IMR-90 (cell line): ENCODE measurements around the gene PITPNM1. TPM values are rescaled to one million over a fixed set of nuclear protein-coding genes. Genes with fewer than 3 reads are reported as not detected.
"Not testable (repeated sequence)": the region's sequence is repeated elsewhere in the genome, so short reads cannot be mapped to it uniquely, and the experiment has no call there.

Experiments
- ATAC-seq: fragments of 200-7000 bp; cut with Tn5 transposase; 2 replicates; pipeline ENCODE4 v1.9.1; 2020; ENCODE audit warnings: low read depth, mild to moderate bottlenecking, moderate library complexity
- BruUV-seq: library from RNA; stranded (reverse); fragments of 400-500 nt; replicated peaks from 2 replicates; lab custom pipeline; 2021; lab: Mats Ljungman, UMichigan
- CTCF ChIA-PET: fragments of 300-600 bp; formaldehyde crosslinking; extraction: SDS; loops from one replicate; lab custom pipeline; 2021; ENCODE audit warnings: antibody characterized with exemption; lab: Yijun Ruan, JAX
- POLR2A ChIA-PET: fragments of 300-600 bp; sonication (Branson Sonifier 250); formaldehyde crosslinking; loops from one replicate; lab custom pipeline; 2022; ENCODE audit warnings: antibody characterized with exemption; ENCODE audit not compliant: unreplicated experiment; lab: Charles Lee
- DNase-seq: peaks from one replicate; pipeline ENCODE4 v3.0.0; 2013
- H2AFZ ChIP-seq: replicated peaks from 2 replicates; pipeline ENCODE3; 2013; ENCODE audit warnings: low read length, mild to moderate bottlenecking; ENCODE audit not compliant: poor library complexity
- H2AK5ac ChIP-seq: 2 replicates; pipeline ENCODE4 v1.6.1; 2013; ENCODE audit warnings: low read depth, low read length, inconsistent platforms
- H2AK9ac ChIP-seq: replicated peaks from 2 replicates; pipeline ENCODE3; 2013; ENCODE audit warnings: mild to moderate bottlenecking, low read depth, low read length, moderate library complexity; ENCODE audit not compliant: poor library complexity
- H2BK120ac ChIP-seq: 2 replicates; pipeline ENCODE4 v1.6.1; 2013; ENCODE audit warnings: low read depth, low read length, inconsistent platforms
- H2BK15ac ChIP-seq: 3 replicates; pipeline ENCODE4 v1.6.1; 2013; ENCODE audit warnings: low read depth, low read length, inconsistent platforms
- H2BK20ac ChIP-seq: 2 replicates; pipeline ENCODE4 v1.6.1; 2013; ENCODE audit warnings: low read depth, mild to moderate bottlenecking, inconsistent platforms, low read length, moderate library complexity
- H2BK5ac ChIP-seq: 2 replicates; pipeline ENCODE4 v1.6.1; 2013; ENCODE audit warnings: mild to moderate bottlenecking, low read depth, low read length, inconsistent platforms; ENCODE audit not compliant: poor library complexity, severe bottlenecking
- H3K14ac ChIP-seq: replicated peaks from 2 replicates; pipeline ENCODE4 v1.6.1; 2013; ENCODE audit warnings: low read depth, low read length, inconsistent platforms
- H3K18ac ChIP-seq: 2 replicates; pipeline ENCODE4 v1.6.1; 2013; ENCODE audit warnings: low read depth, low read length, control low read depth
- H3K23ac ChIP-seq: 2 replicates; pipeline ENCODE4 v1.6.1; 2013; ENCODE audit warnings: low read depth, low read length, inconsistent platforms
- H3K27ac ChIP-seq: 2 replicates; pipeline ENCODE4 v1.5.1; 2013; ENCODE audit warnings: mild to moderate bottlenecking, control low read depth, low read length; ENCODE audit not compliant: insufficient read depth
- H3K27me3 ChIP-seq: 2 replicates; pipeline ENCODE4 v1.6.1; 2013; ENCODE audit warnings: low read length; ENCODE audit not compliant: control insufficient read depth, insufficient read depth
- H3K36me3 ChIP-seq: 2 replicates; pipeline ENCODE4 v1.6.1; 2013; ENCODE audit warnings: low read length, mixed read lengths; ENCODE audit not compliant: control insufficient read depth, insufficient read depth
- H3K4ac ChIP-seq: 2 replicates; pipeline ENCODE4 v1.6.1; 2013; ENCODE audit warnings: low read depth, low read length, inconsistent platforms
- H3K4me1 ChIP-seq: 2 replicates; pipeline ENCODE4 v1.6.1; 2013; ENCODE audit warnings: low read length, mixed read lengths; ENCODE audit not compliant: control insufficient read depth, insufficient read depth
- H3K4me2 ChIP-seq: 2 replicates; pipeline ENCODE4 v1.6.1; 2013; ENCODE audit warnings: low read depth, mild to moderate bottlenecking, control low read depth, low read length, moderate library complexity
- H3K4me3 ChIP-seq: 2 replicates; pipeline ENCODE4 v1.5.1; 2013; ENCODE audit warnings: low read depth, mild to moderate bottlenecking, control low read depth, low read length, moderate library complexity; ENCODE audit not compliant: insufficient read depth
- H3K56ac ChIP-seq: 2 replicates; pipeline ENCODE4 v1.6.1; 2013; ENCODE audit warnings: low read length, inconsistent platforms; ENCODE audit not compliant: insufficient read depth; ENCODE audit errors: extremely low read depth
- H3K79me1 ChIP-seq, 2 experiments: 2 replicates each; pipeline ENCODE4 v1.6.1; 2013; ENCODE audit warnings: low read length in 2 of 2, inconsistent platforms in 1 of 2, low read depth in 1 of 2
- H3K9ac ChIP-seq: 2 replicates; pipeline ENCODE4 v1.6.1; 2013; ENCODE audit warnings: low read depth, low read length, control low read depth
- H3K9me1 ChIP-seq: 2 replicates; pipeline ENCODE4 v1.6.1; 2013; ENCODE audit warnings: low read length, inconsistent platforms; ENCODE audit not compliant: insufficient read depth
- H3K9me3 ChIP-seq: 2 replicates; pipeline ENCODE4 v1.6.1; 2013; ENCODE audit warnings: low read length; ENCODE audit not compliant: control insufficient read depth, insufficient read depth
- H4K20me1 ChIP-seq: 2 replicates; pipeline ENCODE4 v1.6.1; 2013; ENCODE audit warnings: low read length, inconsistent platforms; ENCODE audit not compliant: insufficient read depth
- H4K5ac ChIP-seq: 2 replicates; pipeline ENCODE4 v1.6.1; 2013; ENCODE audit warnings: mild to moderate bottlenecking, low read depth, low read length, control low read depth
- H4K8ac ChIP-seq, 2 experiments: 2 replicates each; pipeline ENCODE4 v1.6.1; 2013; ENCODE audit warnings: low read depth in 2 of 2, low read length in 2 of 2, control low read depth in 1 of 2, inconsistent platforms in 1 of 2
- H4K91ac ChIP-seq: 2 replicates; pipeline ENCODE4 v1.6.1; 2013; ENCODE audit warnings: low read depth, low read length, inconsistent platforms; ENCODE audit not compliant: insufficient read depth
- WGBS, 2 experiments: methylation state at CpG; one replicate each; pipeline versions ENCODE4 v1.1.5 to v1.1.7; 2013; ENCODE audit warnings: missing lambda C conversion rate in 2 of 2; ENCODE audit not compliant: insufficient read length in 1 of 2; ENCODE audit errors: extremely low coverage in 2 of 2; 5-methylcytosine and 5-hydroxymethylcytosine counted together
- dilution Hi-C: fragments of 300-500 bp; cut with HindIII; formaldehyde crosslinking; loops from one replicate; pipeline ENCODE4 v1.14.3; 2018; ENCODE audit warnings: low sequenced_read_pairs; ENCODE audit not compliant: unreplicated experiment
- in situ Hi-C: fragments of 300-500 bp; cut with MboI; formaldehyde crosslinking; loops from 3 replicates; pipeline ENCODE4 v1.14.3; 2019; ENCODE audit warnings: low sequenced_read_pairs, inconsistent platforms, mixed read lengths
- intact Hi-C: fragments of 100-400 bp; cut with micrococcal nuclease; formaldehyde crosslinking; loops from 2 replicates; pipeline ENCODE4 v1.10.0; 2022
- polyA plus RNA-seq, 3 experiments: library from polyadenylated mRNA; depleted of rRNA; stranded (reverse); fragments of >200 nt; gene quantifications; 2 replicates each; pipeline ENCODE4 v1.2.3, GENCODE V29; 2012; ENCODE audit warnings: low replicate concordance in 1 of 3
- total RNA-seq: library from RNA; depleted of rRNA; stranded (reverse); fragments of >200 nt; gene quantifications from 2 replicates; pipeline ENCODE4 v1.2.3, GENCODE V29; 2012

Gene PITPNM1
- total and polyA plus RNA-seq, 2 of the 4 experiments (the other 2 are of a cell fraction), result 5.0 to 15.4 TPM

- in situ Hi-C loops, H4K20me1 ChIP-seq, ATAC-seq, H3K4me1 ChIP-seq, H3K4me3 ChIP-seq, H3K9ac ChIP-seq, H3K14ac ChIP-seq, H2AFZ ChIP-seq, BruUV-seq, H4K8ac ChIP-seq, H4K5ac ChIP-seq, H3K4me2 ChIP-seq, H2BK15ac ChIP-seq, H3K36me3 ChIP-seq, H3K56ac ChIP-seq, POLR2A ChIA-PET, H3K18ac ChIP-seq, H3K27me3 ChIP-seq, dilution Hi-C loops, H3K9me3 ChIP-seq, H3K23ac ChIP-seq, H2AK5ac ChIP-seq, H3K9me1 ChIP-seq, H4K91ac ChIP-seq, intact Hi-C loops, H3K27ac ChIP-seq, H2BK20ac ChIP-seq, H3K79me1 ChIP-seq, H2BK120ac ChIP-seq, DNase-seq, H3K4ac ChIP-seq, H2AK9ac ChIP-seq, H2BK5ac ChIP-seq: not testable (repeated sequence)
- 89% methylated on average over 7 of the region's 10 CpGs; no CpG with 5 or more reads in 1 of the 2 experiments for WGBS, 2 experiments
- CTCF ChIA-PET, result interaction anchor here (0.6 kb wide), 1 partner anchor 95 kb away, joined by 4 read pairs; no protein-coding TSS in a partner anchor
Measured at GRCh38 chr11:67476692-67477091, 28.5 kb downstream of the PITPNM1 start.
